Activated CD4-positive, alpha-beta T cell treated with anti-CD3 and anti-CD28 coated beads, Interleukin-2, amount 50 U/mL, for 4 hours (primary cell): ENCODE results near the gene SERGEF.

Experiments
- DNase-seq, 2 experiments: peaks; one replicate each; pipeline ENCODE4 v3.0.0-alpha.2; 2020

SERGEF gene

DNA sequence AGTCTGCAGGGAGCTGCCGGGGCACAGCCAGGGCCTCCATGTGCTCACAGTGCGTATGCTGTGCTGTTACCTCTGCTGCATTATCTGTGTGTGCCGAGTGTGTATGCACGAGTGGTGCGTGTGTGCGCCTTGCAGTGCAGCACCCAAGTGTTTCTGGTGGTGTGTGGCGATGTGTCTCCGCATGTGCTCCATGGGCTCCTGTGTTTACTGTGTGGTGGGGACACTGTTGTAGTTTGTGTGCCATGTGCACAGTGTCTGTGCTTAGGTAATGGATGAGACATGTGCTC, 246.8 kb downstream of the SERGEF start:
- no peak for DNase-seq

DNA sequence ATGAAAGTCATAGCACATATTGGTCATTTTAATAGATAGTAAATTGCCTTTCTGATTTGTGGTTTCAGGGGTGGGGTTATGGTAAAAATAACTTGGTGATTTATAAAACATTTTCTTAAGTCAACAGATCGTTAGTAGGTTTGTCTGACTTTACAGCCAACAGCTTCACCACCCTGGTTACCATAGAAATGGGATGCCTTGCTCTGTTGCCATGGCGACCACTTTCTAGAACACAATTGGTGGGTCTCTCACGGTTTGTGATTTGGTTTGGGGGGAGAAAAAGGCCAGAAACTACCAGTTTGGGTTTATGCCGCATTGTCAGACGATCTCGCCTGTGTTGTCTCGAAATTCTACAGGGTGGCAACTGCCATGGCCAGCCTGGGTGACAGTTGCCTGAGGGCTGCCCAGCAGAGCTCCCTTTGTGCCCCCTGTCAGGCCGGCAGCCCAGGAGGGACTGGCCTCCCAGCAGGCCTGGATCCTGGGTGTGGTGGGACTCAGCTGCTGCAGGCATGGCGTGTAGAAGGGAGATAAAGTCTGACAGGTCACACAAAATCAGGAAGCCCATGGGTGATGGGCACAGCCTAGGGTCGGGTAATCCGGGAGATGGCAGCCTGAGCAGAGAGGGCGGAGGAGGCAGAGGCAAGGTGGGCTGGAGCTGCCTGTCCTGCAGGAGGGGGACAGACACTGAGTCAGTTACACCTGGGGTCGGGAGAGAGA, 247.3 kb downstream of the SERGEF start:
- DNase-seq = no peak

DNA sequence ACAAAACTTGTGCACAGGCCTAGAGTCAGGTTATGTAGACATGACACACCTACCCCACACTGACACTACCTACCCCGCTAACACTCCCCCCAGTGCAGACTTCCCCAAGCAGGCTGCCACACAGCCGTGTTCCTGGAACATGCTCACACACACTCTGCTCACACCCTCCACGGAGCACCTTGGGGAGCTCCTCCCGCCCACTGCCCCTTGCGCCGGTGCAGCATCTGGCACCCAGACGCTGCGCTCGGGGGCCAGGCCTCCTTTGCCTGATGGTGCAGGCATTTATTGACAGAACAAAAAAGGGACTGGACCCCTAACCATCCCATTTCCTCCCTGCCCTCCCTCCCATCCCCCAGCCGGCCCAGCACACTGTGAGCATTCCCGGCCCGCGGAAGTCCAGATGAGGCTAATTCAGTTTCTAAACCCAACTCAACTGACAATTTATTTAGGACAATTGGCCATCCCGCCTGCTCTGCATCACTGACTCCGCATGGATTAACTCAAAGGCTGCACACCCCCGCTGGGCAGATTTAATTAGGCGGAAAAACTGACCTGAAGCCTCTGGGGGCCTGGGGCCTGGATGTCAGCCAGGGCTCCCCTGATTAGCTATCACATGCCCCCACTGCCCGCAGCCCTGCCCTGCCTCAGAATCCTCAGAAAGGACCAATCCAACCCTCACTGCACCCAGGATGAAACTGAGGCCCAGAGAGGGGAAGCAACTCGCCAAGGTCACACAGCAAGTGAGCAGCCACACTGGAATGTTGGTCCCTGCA, 248.2 kb downstream of the SERGEF start:
- no peak for DNase-seq

DNA sequence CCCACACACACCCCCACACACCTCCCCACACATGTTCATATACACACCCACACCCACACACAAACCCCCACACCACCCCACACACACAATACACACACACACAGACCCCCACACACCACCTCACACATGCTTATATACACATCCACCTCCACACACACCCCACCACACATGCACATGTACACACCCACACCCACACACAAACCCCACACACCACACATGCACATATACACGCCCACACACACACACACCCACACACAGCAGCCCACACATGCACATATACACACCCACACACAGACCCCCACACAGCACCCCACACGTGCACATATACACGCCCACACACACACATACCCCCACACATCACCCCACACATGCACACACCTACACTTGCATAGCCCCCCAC, 249.1 kb downstream of the SERGEF start:
- DNase-seq = no peak

DNA sequence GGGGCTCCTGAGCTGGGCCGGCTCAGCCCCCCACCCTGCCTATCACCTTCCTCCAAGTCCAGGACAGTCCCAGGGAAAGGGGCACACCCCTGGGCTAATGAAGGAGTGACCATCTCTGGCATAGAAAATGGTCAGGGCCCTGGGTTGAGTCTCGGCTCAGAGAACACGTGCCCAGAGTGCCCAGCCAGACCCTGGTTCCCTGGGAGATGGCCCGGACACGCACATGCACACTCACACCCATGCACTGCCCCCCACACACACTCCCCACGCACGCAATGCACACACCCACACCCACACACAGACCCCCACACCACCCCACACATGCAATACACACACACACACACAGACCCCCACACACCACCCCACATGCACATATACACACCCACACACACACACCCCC, 249.6 kb downstream of the SERGEF start:
- no peak for DNase-seq

DNA sequence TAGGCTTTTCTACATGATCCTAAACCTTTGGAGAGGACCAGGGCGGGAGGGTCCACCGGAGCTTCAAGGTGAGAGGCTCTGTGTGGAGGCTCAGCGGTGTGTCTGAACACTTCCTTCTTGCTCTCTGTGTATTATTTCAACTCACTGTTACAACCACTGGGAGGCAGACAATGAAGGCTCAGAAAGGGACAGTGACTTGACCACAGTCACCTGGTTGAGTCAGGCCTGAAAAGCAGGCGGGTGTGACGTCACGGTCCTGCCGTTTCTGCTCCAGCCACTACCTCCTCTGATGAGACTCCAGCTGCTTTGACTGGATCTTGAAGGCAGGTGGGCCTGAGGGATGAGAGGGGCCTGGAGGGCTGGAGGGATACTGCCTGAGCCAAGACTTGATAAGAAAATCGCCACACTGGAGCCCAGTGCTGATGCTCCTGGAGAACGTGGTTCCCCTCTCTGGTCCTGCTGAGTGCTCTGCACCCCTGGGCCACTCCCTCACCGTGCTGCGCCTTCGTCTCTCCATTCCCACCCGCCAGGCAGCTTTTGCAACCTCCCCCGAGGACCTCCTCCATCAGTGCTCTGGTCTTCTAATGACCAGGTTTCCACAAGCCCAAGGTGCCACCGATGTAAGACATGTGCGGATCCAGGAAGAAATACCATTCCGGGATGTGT, 250.4 kb downstream of the SERGEF start:
- DNase-seq = no peak

DNA sequence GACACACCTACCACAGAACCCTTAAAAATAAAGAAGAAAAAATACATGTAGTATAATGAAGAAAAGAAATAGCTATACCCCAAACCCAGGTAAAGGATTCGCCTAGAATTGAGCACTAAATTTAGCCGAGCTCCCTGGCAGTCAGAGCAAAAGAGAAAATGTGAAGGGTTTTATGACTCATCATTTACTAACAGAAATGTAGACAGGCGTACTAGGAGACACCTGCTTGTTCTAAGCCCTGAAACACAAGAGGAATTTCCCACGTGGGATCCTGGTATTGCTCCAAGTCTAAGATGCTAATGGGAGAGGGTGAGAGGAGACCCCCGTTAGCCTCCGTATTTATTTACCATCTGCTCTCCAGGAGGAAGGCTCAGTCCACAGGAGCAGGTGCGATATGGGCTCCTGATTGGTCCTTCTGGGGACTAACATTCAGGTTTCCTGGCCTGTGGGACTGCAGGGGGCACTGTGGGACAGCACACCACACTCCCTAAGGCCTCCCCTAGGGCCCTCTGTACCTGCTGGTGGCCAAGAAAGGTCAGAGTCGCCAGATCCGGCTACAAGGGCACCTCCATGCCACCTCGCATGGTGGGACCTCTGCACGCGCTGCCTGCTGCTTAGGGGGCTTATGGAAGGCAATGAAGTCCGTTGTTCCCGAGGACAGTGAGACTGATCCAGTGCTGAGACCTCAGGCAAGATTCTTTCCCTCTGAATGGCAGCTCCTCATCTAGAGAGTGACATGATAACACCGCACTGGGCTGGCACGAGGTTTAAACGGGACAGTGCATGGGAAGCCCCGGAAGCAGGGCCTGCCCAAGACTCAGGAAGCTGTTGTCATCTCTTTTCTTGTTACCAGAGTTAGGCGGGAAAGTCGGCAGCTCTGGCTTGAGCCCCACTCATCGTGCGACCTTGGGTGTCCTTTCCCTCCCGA, 252.5 kb downstream of the SERGEF start:
- no peak for DNase-seq

DNA sequence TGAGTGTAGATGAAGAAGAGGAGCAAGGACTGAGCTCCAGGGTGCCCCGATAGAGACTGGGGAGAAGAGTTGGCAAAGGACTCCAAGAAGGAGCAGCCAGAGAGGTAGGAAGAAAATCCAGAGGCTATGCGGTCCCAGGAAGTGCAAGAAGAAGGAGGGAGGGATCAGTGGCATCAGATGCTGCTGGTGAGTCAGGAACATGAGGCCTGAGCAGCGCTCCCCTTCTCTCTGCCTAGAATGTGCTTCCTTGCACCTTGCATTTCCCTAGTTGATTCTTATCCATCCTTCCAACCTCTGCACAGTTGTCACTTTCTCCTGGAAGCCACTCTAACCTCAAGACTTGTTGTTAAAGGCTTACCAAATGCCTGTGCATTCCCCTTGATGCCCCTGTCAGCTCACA, 257.0 kb downstream of the SERGEF start:
- no peak for DNase-seq

DNA sequence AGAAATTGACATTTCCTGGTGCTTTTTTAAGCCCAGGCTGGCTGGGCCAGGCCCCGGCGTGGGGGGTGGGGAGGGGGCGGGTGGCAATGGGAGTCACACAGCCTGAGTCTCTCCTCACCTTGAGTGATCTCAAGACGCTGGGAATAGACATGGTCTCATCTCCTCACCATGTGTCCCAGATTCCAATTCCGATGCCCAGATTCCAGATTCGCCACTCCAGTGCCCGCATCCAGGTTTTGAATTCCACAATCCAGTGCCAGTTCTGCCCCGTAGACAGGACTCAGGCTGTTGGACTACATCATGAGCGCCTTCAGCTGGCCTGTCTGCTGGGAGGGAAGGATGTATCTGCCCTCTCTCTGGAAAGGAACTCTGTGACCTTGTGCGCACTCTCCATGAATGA, 259.2 kb downstream of the SERGEF start:
- DNase-seq = no peak

DNA sequence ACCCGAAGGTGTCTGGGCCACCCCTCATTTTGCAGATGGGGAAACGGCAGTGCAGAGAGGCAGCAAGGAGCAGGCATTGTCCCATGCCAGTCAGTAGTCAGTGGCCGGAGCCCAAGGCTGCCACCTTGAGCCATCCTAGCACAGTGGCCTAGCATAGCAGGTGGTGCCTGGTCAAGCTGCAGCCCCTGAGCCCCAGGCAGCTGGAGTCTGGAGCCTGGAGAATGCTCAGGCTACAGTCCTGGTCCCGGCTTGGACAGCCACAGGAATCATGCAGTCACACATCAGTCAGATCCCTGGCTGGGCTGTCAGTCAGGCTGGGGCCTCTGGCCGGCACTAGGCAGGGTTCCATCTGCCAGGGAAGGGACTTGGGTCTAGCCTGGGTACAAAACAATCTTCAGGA, 259.7 kb downstream of the SERGEF start:
- no peak for DNase-seq

DNA sequence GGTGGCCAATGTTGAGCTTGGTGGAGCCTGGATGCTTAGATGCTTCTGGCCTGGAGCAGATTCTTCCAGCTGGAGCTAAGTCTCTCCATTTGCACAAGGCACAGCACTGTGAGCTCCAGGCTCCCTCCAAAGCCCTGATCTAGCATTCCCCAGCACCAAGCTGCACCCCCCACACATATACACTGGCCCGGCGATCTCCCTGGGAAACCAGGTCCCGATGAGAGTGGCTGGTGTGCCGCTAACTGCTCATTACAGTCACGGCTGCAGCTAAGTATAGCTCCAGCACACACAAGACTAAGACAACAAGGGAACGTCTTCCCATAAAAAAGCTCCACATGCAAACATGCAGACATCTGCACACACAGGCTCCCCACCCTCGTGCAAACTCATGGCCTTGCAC, 260.7 kb downstream of the SERGEF start:
- no peak for DNase-seq

DNA sequence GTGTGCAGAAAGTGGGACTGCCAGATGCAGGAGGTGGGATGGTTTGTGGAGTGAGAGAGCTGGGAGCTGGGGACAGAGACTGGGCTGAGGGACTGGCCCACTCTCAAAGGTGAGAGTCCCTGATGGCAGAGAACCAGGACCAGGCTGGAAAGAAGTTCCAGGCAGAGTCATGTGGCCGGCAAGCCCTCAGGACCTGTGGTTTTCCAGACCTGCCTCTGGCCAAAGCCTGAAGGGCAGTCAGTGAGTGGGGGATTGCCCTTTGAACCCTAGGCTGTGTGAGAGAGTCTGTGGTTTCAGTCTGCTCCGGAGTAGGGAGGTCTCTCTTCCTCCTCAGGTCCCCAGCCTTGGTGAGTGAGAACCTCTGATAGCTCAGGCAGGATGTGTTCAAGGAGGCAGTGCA, 261.3 kb downstream of the SERGEF start:
- no peak for DNase-seq

DNA sequence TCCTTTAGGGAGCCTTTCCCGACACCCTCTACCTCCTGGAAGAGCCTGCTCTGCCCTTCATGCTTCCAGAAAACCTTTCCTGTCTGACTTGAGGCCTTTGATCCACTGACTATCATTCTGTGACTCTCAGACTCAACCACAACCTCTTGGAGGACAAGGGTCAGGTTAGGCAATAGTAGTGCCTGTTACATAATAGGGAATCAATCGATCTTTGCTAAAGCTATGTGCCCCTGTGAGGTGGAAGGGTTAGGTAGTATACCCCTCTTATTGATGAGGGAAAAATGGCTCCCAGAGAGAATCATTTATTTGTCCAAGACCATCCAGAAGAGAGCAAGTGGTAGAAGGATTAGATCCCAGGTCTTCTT, 262.1 kb downstream of the SERGEF start:
- no peak for DNase-seq

DNA sequence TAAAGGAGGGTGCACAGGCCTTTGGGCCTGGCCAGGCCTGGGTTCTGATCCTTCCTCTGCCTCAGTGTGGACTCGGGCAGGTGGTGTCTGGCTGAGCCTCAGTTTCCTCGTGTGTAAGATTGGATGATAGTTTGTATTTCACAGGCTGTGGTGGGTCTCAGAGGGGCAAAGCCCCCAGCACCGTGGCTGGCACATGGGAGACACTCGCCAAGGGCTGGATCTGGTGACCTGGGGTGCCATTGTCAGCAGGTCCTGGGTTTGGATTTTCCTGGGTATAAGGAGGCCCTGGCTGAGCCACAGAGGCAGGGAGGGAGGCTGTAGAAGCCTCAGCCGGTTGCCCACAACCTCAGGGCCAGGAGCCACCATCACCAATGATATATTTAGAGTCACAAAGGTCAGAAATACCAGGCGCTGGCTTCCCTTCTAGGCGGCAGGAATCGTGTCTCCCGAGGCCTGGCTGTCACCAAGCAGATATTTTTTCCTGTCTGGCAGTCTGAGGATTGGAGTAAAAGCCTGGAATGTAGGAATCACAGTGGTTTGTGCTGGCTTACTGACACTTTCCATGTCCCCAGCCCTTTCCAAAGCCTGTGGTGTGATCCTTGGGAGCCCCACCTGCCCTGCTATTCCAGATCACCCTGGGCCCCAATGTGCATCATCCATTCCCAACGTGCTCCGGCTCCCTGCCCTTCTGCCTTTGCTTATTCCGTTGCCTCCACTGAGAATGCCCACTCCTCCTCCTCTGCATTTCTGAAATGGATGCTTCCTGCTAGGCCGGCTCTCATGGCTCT, 262.6 kb downstream of the SERGEF start:
- DNase-seq = no peak

DNA sequence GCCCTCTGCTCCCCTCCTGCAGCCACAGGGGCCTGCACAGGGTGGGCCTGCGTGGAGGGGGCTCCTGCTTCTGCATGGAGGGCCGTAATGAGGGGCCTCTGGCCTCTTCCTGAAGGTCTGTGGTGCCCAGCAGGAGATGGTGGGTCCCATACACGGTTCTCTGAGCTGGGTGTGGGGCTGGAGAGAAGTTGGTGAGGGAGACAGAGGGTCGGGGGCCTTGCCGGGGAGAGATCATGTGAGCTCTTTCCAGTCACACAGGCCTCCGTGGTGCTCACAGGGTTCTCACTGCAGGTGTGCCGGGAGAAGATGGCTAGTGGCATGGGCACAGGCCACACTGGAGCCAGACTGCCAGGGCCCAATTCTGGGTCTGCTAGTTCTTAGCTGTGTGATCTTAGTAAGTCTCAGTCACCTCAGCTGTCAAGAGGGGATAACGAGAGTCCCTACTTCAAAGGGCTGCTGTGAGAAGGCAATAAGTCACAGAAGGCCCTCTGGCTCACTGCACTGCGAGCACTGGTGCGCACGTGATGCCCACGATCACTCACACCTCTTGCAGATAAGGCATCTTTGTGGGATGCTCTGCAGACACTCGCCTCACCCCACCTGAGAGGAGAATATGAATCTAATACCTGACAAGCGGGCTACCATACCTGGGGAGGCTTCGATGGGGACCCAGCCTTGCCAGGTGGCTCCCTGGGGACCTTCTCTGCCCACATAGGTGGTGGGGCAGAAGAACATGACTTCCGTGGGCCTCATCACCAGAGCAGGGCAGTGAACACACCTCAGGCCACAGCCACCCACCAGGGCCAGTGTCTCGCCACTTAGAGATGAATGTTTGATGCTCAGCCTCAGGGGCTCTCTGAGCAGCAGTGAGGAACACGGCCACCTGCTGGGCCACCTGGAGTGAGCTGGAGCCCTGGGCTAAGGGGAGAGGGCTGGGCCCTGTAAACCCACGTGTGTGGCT, 263.8 kb downstream of the SERGEF start:
- DNase-seq = no peak

DNA sequence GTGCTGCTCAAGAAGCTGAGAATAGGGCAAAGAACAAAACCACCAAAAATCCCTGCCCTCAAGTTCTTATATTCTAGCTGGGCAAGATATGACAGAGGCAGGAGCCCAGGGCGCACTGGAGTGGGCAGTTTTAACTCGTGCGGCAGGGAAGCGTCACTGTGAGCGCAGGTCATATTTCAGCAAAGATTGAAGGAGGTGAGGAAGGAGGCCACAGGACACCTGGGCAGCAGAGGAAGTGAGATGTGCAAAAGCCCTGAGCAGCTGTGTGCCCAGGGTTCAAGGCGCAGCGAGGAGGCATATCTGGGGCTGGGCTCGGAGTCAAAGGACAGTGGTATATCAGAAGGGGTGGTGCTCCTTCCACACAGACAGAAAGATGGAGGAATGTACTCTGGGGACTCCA, 264.8 kb downstream of the SERGEF start:
- no peak for DNase-seq

DNA sequence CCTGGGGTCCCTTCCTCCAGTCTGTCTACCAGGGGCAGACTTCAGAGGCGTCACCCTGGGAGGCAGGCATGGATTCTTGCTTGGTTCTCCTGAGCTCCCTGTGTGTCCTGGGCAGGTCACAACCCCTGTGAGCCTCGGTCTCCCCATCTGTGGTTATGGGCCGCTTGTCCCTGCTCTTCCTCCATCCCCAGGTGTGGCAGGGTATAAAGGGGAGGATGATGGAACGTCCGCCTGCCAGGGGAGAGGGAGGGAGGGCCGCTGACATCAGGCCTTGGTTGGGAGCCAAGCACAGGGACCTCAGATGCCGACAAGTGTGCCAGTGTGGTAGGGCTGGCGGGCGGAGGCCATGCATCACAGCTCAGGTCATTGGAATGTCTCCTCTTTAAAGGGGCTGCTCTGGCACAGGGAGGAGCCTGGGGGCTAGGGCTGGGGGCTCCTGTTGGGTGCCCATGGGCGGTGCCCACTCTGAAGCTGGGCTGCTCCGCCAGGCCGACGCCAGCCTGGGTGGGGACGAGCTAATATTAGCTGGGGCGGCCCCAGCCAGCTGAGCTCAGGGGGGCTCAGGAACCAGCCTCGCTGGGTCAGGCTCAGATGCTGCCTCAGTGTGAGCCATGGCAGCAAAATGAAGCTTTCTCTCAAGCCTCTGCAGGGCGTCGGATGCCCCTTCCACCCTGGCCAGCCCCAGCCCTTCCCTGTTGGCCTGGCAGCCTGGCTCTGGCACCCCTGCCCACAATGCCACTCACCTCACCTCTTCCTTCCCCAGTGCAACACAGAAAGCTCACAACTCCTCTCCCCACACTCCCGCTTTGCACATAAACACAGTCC, 265.5 kb downstream of the SERGEF start:
- no peak for DNase-seq

DNA sequence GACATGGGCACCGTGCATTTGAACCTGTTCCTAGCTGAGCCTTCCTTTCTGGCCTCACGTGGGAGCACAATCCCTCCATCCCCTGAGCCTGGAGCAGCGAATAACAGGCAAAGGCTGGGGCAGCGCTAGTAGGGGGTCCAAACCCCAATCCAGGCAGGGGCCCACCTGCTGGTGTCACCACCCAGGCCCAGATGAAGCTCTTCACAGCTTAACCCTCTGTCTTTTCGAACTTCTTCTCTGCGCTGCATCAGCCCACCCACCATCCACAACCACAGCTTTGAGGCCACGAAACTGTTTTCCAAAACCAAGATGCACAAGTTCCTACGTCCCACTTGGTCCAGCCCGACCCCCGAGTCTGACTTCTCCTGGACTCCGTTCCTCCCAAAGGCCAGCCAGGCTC, 266.8 kb downstream of the SERGEF start:
- no peak for DNase-seq

DNA sequence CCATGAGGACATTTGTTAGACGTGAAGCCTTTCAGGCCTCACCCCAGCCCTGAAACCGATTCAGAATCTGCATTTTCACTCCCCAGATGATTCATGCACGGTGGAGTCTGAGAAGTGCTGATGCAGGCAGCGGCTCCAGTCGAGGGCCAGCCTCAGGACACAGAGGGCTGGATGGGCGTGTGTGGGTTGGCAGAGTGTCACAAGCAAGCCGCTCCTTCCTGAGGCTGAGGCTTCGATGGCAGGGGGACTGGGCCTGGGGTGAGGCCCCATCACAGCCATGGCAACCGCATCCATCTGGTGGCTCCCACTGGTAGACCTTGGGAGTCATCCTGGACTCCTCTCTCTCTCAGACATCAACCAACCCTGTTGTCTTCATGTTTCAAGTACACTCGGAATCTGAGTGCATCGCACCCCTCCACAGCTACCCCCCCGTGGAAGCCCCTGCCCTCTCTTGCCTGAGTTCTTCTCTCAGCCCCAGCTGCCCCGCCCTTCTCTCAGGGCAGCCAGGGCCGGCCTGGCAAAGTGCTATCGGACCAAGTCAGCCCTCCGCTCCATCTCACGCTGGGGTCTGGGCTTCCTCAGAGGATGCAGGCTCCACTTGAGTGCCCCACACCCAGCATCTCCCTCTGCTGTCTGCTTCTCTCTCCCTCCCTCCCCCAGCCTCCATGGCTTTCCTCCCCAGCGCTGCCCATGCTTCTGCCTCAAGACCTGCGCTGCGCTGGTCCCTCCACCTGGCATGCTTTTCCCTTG, 267.6 kb downstream of the SERGEF start:
- no peak for DNase-seq
